ENCODE measurements around the gene JKAMP.
"Not testable (repeated sequence)": the region's sequence is repeated elsewhere in the genome, so short reads cannot be mapped to it uniquely, and the experiment has no call there.

Gene JKAMP

GRCh38 chr14:59483819-59484638 is at the start of gene JKAMP, which contains the start of gene L3HYPDH:
TSS of gene JKAMP (plus strand) at chr14:59484517. CDS start at chr14:59484590, 73 bp downstream.
TSS of gene L3HYPDH (minus strand) at chr14:59484408. CDS start at chr14:59484316, 92 bp downstream.
- peak; percentile 96 for DNase-seq

GRCh38 chr14:59435101-59435500 is 49.2 kb upstream of the JKAMP start:
- no peak for DNase-seq

GRCh38 chr14:59435987-59436386 is 48.3 kb upstream of the JKAMP start:
- no peak for DNase-seq

- DNase-seq = peak; percentile 84
Observed at GRCh38 chr14:59438195-59438647, 46.1 kb upstream of the JKAMP start.

GRCh38 chr14:59439256-59439965 is 44.9 kb upstream of the JKAMP start:
- peak; percentile 67 for DNase-seq

GRCh38 chr14:59448673-59449072 is 35.6 kb upstream of the JKAMP start:
- not testable (repeated sequence) for DNase-seq

- no peak for DNase-seq
Observed at GRCh38 chr14:59450716-59451115, 33.6 kb upstream of the JKAMP start.

GRCh38 chr14:59451849-59452248 is 32.5 kb upstream of the JKAMP start:
- DNase-seq = no peak

GRCh38 chr14:59454139-59454538 is 30.2 kb upstream of the JKAMP start:
- DNase-seq = peak; percentile 95

- peak; percentile 87 for DNase-seq
Observed at GRCh38 chr14:59455411-59455810, 28.9 kb upstream of the JKAMP start.

GRCh38 chr14:59458486-59458885 is 25.8 kb upstream of the JKAMP start:
- no peak for DNase-seq

- DNase-seq = no peak
Observed at GRCh38 chr14:59460378-59460777, 23.9 kb upstream of the JKAMP start.

GRCh38 chr14:59461891-59462290 is 22.4 kb upstream of the JKAMP start:
- no peak for DNase-seq

GRCh38 chr14:59463787-59464485 is 20.4 kb upstream of the JKAMP start:
- DNase-seq = no peak

GRCh38 chr14:59464486-59465315 is 19.6 kb upstream of the JKAMP start:
- peak; percentile 48 for DNase-seq

GRCh38 chr14:59465316-59466135 is 18.8 kb upstream of the JKAMP start, which contains the start of gene GPR135:
TSS of gene GPR135 (minus strand) at chr14:59465380. CDS start at chr14:59465226, 154 bp downstream.
- DNase-seq = no peak

GRCh38 chr14:59474172-59474571 is 10.1 kb upstream of the JKAMP start:
- DNase-seq = peak; percentile 84

- no peak for DNase-seq
Observed at GRCh38 chr14:59475709-59476108, 8.6 kb upstream of the JKAMP start.

- no peak for DNase-seq
Observed at GRCh38 chr14:59478540-59478939, 5.8 kb upstream of the JKAMP start.

- no peak for DNase-seq
Observed at GRCh38 chr14:59480166-59480565, 4.2 kb upstream of the JKAMP start.

GRCh38 chr14:59481407-59481806 is 2.9 kb upstream of the JKAMP start:
- DNase-seq = no peak
